Fibroblast of skin of left quadriceps (primary cell): Measurements from ENCODE around the gene IGDCC3.

Experiments
- DNase-seq, 2 experiments: peaks; one replicate each; pipeline ENCODE4 v3.0.0-alpha.2; 2013; ENCODE audit warnings: low read depth in 2 of 2

Gene IGDCC3

DNA sequence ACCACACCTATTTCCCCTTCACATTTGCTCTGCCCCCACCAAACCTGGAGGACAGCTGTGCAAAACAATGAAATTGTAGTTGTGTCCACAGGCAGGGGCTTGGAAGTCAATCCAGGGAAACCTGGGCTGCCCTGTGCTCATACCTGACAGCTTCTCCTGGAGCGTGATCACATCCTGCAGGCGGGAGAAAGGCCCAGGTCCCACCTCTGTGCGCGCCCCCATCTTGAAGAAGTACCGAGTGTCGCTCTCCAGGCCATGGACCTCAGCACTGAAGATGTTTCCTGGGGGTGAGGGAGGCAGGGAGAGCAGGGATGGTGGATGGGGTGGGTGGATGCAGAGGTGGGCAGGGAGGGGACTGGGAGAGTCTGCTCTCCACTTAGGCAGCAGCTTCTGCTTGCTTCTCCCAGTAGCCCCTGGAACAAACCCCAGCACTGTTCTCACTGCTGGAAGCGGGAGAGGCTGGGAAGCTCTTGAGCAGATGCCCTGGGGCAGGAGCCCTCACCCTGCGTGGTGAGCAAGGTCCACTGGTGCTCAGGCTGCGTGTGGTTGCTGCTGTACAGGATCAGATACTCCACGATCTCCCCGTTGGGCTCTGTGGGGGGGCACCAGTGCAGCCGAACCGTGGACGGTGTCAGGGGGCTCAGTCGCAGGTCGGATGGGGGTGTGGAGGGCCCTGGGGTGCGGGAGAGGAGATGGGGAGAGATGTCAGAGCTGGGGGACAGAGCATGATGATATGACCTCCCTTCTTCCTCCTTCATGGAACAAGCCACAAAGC is 10.7 kb upstream of the IGDCC3 start:
- DNase-seq = no peak

DNA sequence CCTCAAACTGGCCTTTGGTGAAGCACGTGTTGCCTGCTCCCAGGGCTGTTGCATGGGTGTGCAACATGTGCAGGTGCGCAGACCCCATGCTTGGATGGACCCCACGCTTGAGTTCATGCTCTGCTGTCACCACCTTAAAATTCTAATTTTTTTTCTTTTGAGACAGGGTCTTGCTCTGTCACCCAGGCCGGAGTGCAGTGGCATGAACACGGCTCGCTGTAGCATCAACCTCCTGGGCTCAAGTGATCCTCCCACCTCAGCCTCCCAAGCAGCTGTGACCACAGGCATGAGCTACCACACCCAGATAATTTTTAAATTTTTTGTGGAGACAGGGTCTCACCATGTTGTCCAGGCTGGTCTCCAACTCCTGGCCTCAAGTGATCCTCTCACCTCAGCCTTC is 9.1 kb upstream of the IGDCC3 start:
- DNase-seq = no peak

DNA sequence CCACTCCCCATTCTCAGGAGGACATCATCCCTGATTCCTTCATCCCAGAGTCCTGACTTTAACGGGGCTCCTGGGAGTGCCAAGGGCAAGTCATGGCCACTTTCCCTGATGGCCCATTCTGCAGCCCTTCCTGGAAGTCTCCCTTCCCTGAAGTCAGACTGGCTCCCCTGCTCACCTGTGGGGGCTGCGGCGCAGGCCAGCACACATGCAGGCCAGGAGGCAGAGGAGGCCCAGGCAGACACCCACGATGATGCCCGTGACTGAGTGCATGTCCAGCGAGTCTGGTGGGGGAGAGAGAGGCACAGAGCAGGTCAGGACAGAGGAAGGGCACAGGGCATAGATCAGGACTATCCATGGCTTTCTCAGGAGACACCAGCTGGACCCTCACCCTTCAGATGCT is 8.6 kb upstream of the IGDCC3 start:
- DNase-seq = no peak

DNA sequence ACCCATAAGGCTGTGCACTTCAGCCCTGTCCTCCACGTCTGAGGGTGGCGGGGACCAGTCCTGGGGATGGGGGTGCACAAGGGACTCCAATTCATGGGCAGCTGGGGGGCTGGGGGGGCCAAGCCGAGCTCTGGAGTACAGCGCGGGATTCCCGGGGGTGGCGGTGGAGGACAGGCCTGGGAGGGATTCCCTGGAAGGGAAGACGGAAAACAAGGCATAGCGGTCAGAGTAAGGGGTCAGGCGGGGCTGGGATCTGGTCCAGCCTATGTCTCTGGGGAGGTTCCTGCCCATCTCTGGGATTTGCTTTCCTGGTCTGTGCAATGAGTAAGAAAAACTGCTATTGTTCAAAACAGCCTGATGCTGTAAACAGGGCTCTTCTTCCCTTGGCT is 8.1 kb upstream of the IGDCC3 start:
- DNase-seq = no peak

DNA sequence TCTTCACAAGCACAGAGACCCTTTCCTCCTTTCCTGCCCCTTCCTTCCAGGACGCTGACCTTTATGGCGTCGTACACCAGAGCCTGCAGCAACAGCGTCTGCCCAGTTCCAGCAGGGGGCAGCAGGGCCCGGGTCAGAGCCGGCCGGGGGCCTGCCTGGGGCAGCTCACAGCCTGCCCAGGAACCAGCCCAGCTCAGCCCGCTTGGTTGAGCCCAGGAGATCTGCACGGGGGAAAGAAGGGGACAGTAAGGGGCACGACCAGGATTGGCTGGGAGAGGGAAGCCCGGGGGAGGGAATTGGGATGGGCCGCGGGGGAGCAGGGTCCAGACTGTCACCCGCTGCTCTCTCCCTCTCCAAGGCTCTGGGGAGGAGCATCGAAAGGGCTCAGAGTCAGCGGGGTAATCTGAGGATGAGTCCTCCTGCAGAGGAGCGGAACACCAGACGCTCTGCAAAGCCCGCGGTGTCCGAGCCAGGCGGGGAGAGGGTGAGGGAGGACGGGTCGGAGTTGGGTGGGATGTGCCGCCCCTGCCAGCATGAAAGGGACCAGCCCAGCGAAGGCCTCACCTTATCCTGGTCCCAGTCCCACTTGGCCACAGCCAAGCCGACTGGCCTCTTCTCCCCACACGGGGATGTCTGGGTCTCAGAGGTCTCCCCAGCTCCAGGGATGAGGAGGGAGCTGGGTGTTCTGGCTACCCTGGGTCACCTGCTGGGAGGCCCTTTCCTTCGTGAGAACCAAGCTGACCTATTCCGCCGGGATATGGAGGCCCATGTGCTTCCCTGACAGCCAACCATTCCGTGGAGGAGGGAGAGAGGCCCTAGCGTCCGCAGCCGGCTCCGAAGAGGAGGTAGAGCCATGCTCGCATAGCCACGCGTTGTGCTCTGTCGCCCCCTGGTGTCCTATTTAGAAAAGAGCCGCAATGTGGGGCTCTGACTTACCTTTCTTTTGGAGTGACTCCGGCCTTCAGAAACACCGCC is 7.4 kb upstream of the IGDCC3 start:
- peak; percentile 58 to 62 for DNase-seq

DNA sequence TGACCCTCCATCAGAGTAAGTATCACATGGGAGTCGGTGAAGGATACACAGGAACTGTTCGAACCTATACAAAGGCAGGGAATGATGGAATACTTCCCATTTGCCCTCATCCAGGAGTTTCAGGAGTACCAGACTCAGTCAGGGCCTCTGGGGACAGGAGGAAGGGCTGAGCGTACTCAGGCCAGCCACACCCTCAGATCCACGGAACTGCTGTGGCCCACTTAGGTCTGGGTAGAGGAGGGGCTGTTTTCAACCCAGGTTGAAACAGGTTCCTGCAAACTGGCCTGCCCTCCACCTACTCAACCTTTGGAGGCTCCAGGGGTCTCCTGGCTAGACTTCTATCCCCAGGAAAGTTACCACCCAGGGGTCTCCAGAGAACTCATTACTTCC is 6.7 kb upstream of the IGDCC3 start:
- DNase-seq = no peak

DNA sequence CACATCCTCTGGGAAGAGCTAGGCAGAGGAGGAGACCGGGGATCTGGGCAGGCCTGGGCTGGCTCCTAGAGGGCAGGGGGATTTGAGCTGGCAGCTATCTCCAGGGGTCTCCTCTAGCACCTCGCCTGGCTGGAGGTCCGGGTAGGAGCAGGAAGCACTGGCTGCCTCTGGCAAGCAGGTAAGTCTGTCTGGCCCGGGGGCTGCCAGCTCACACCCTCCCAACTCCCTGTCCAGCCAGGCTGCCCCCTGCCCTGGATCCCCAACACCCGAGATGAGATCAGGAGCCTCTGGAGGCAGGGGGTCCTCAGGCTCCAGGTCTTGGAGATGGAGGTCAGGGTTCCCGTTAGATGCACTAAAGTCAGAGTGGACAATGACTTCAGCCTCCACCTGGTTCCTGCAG is 6.2 kb upstream of the IGDCC3 start:
- no peak for DNase-seq

DNA sequence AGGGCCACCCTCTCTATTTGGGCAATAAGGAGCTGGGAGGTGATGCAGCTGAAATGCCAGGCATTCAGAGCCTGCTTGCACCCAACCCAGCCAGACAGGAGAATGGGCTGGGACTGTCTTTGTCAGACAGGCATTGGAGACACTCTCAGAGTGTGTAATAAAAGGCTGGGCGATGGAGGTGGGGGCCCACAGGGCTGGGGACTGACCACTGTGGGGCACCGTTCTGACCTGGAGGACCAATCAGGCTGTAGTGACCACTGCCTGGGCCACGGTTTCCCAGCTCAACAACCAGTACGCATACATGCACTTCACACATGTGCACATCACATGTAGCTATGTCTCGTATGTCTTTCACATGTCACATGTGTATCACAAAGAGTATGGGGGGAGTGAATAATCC is 5.7 kb upstream of the IGDCC3 start:
- DNase-seq = no peak

DNA sequence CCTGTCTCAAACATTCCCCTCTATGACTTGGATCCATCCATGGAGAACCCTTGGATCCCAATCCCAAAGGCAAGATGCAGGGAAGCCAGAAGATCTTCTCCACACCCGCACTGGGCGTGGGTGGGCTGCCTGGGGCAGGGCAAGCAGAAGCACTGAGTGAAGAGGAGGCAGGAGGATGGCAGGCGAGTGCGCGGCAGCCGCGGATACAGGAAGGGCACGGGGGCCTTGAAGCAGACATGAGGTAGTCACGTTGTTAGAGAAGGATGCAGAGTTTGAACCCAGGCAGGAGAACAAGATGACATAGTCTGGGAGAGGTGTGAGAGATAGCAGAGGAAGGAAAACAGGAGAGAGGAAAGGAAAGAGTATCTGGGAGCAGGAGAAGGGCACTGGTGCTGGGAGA is 5.1 kb upstream of the IGDCC3 start:
- DNase-seq = no peak

DNA sequence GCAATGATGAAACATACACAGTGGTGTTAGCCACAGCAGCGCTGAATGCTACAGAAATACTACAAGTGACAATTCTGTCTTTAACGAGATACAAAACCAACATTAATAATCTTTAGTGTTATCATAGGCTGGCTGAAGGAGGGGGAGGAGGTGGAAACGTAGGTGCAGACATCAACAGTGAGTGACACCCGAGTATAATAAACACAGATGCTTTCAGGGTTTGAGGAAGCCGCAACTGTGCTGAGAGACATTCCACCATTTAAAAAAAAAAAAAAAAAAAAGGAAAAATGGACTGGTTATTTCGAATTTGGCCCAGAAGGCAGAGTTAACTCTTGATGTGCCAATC is 4.3 kb upstream of the IGDCC3 start:
- DNase-seq = no peak

DNA sequence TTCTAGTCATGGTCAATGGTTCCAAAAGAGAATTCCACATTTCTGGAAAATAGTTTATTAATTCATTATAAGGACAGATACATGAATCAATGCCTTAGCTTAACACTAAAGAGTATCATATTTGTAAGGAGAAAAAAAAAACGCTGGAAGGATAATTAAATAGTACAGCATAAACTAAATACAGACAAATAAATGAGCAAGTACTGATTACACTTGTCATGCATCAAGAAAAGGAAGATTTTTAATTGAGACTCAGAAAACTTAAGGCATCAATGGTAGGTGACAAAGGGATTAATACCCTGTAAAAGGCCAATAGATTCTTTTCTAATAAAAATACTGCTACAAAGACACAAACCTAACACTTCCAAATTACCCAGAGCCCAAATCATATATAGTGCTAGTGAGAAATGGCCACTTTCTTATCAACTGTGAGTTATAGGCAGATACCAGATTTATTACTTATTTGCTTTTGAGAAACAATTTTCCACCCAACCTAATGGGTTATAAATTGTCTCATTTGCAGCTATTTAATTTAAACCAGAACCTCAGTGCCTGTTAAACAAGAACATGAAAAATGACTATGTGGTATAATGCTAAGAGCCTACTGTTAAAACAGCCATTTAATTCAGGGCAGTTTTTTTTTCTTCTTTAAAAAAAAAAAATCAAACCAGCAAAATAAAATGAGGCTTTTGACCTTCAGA is 3.8 kb upstream of the IGDCC3 start:
- no peak for DNase-seq

DNA sequence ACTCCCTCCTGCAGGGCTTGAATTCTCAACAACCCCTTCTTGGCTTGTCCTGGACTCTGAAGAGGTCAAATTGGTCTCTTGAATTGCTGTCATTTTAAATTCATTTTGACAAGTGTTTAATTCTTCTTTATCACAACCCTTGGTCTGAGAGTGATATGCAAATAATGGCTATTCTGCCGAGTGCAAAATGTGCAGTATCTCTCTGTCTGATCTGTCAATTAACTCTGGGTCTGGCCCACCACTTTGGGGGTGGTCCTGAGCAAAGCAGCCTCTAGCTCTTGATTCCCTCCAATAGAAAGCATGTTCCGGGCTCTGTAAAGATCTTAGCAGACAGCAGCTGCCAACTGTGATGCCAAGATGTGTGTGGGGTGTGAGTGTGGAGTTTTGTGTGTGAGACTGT is 2.2 kb upstream of the IGDCC3 start:
- no peak for DNase-seq

DNA sequence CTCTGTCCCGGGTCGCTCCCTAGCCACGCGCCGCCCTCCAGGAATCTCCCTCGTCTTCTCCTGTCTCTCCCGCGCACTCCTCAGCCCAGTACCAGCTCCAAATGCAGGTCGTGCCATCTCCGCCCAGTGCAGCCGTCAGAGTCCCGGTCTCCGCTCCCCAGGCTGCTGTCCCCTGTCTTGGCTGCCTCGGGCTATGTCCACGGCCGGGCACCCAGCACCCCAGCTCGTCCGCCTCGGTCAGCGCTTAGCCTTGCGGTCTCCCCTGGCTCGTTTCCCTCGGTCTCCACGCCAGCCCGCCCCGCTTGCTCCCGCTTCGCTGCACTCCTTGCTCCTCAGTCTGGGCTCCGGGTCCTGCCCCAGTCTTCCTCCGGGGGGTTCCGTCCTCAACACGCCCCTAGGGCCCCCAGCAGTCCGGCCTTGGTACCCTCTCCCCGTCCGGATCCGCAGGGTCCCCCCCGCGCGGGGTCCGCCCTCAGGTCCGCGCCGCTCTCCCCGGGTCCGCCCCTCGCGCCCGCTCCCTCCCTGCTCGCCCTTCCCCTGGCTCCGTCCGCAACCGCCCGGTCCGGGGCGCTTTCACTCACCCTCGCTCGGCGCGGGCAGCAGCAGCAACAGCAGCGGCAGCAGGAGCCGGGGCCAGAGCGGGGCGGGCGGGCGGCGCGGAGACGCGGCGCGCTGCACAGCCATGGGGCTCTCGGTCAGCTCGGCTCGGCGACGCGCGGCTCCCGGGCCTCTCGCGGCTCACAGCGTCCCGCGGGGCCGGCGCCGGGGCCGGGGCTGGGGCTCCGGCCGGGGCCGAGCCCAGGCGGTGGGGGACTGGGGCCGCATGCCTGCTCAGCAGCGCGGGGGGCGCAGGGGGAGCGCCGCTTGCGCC is 462 bp downstream of the IGDCC3 start:
- no peak for DNase-seq

DNA sequence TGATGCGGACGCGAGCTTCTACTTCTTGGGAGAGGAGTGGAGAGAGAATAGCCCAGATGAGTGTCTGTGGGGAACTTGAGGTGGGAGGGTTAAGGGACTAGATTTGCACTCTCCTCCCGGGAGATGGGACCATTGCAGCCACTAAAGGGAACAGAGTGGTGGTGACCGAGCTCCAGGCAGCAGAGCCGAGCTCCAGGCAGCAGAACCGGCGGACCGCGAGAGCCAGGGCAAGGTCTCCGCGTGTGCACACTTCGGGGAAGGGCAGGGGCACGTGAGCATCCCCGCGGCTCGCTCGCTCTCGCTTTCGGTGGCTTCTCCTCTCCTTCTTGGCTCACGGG is 1.1 kb downstream of the IGDCC3 start:
- no peak for DNase-seq

DNA sequence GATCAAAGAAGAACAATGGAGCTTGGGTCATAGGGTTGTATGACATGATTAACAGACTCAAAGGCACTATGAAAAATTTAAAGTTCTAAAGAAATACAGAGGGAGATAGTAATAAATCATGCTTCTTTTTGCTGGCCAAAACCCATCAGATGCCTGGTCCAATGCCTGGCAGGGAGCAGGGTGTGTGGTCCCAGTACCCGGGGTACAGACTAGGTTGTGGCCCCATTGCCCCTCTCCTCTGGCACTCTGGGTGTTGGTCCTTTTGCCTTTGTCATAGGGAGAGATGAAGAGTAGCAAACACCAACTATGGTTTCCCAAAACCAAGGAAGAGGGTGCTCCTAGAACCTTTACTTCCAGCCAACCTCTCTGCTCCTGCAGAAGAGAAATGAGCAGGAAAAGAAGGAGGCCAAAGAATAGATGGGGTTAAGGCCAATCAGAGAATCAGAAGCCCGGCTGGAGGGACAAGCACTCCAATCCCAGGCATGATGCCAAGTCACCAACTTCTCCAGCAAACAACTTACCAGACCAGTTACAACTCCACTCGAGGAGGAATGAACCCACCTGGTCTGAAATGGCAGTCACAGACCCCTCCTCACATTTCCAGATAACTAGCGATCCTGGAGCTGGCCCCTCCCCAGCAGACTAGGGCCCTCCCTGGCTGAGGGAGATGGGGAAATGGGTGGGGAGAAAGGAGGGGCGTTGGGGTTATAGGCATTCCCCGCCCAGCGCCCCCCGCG is 1.8 kb downstream of the IGDCC3 start:
- DNase-seq = no peak

DNA sequence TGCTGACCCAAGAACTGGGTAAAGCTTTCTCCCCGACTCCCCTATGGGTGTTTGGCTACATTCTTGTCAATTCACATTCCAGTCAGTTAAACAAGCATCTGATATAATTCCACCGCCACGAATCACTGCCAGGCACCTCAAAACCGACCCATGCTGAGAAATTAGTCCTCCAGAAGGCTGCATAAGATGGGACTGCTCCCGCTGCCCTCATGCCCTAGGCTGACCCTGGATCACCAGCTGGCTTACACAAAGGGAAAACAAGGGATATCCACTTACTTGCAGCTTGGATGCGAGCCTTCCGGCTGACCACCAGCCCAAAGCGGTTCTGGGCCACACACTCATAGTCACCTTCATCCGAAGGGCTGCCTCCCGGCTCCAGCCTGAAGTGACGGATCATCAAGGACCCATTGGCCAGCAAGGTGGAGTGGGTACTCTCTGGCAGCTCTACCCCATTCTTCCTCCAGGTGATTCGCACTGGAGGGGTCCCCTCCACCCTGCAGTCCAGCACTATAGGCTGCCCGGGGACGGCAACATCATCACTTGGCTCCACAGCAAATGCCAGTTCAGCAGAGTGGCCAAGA is 2.9 kb downstream of the IGDCC3 start:
- peak; percentile 44 to 53 for DNase-seq

DNA sequence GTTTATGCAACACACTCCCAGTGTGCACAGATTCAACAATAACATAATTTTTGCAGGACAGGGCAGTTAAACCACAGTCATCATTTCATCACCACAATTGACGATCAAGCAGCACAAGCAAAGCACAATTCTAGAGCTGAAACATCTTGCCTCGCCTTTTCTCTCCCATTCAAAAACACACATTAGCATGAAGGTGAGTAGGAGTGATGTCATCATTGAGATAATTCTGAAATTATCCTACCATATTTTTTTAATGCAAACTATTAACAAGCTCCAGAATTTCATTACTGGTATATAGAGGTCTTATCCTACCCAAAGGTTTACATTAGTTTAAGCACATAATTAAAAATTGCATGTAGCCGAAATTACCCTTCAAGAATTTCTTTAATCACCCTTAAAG is 3.5 kb downstream of the IGDCC3 start:
- DNase-seq = no peak

DNA sequence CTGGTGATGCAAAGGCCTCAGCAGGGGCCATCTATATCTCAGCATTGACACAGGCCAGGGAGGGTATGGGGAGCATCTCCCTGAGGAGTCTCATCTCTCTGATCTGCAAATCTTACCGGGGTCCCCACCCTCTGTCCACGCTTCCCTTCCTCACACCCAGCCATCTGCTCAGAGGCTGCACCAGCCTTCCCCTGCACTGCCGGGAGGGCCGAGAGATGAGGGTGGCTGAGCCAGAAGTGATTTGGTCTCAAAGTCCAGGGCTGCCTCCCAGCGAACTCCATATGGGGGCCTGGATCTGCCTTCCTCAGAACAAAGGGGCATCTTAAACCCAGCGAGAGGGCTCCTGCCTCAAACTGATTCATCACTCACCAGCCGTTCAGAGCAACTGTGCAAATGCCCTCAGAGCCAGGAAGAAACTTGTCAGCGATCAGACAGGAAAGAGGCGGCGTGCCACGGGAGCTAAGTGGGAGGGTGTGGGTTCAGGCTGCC is 4.6 kb downstream of the IGDCC3 start:
- no peak for DNase-seq

DNA sequence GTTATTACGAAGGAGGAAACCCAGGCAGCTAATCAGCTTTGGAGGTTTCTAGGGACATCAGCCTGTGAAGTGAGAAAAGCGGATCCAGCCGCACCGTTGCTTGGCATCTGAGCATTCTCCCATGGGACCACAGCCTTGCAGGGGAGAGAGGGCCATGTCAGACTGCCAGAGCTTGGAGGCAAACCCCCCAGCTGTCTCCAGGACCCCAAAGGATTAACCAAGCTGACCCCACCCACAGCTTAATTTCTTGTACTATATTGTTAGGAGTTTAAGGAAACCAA is 5.1 kb downstream of the IGDCC3 start:
- no peak for DNase-seq

DNA sequence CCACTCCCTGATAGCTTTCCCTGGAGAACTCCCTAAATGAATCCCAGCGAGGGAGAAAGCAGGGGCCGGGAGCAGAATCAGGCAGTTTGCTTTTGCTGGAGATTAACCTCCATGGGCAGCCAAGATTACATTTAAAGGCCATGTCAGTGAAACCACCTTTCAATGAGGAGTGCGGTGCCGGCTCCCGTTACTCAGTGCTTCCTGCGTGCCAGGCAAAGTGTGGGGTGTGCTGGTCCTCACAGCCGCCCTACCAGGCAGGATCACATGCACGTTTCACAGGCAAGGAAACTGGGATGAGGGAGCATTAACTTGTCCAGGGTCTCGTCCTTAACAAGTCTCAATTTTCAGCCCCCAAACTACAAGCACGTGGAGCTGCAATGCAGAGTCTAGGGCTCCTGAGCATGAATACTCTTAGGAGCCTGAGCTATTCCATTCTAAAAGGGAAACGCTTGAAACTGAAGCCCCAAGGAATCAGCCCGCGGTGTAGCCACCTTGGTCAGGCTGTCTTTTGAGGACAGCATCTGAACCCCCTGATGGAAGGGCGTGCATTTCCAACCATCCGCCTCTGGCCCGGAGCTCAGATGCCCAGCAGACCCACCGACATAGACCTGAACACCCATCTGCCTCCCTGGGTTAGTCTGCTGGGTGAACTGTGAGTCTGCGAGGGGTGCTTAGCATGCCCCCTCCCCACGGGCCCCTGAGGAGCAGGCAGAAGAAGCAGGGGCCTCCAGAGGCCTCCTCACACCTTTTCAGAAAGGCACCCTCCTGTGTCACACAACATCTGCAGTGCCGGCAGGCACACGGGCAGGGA is 5.6 kb downstream of the IGDCC3 start:
- no peak for DNase-seq
